ENCODE results near the gene ARHGAP15. TPM values are rescaled to one million over a fixed set of nuclear protein-coding genes. Genes with fewer than 3 reads are reported as not detected.

Gene ARHGAP15
- total RNA-seq, 1 experiment from 2014 or later, result 0.42 TPM

GRCh38 chr2:143297182-143297581, 168.0 kb downstream of the ARHGAP15 start:
- Histone ChIP-seq H3K9me3 (ENCODE audit: control insufficient read depth in 1 of 2, insufficient read depth in 1 of 2, low read depth in 1 of 2, low read length in 2 of 2) (no peaks in the 10 kb centered on the region), H2AFZ (ENCODE audit: low read depth, low read length, poor library complexity, severe bottlenecking) (no peak overlapping the region), H3K27ac (ENCODE audit: low read depth, low read length) (no peak overlapping the region), H3K79me2 (ENCODE audit: insufficient read depth, low read length) (no peaks in the 10 kb centered on the region), H4K20me1 (ENCODE audit: insufficient read depth) (no peaks in the 10 kb centered on the region), H3K4me1 (ENCODE audit: control insufficient read depth in 1 of 2, insufficient read depth in 2 of 2, low read length in 2 of 2) (no peaks in the 10 kb centered on the region), H3K9me2 (ENCODE audit: insufficient read depth) (no peaks in the 10 kb centered on the region), H3K9ac (ENCODE audit: low read length) (no peak overlapping the region), H3K4me2 (ENCODE audit: low read length) (no peak overlapping the region), H3K4me3 (replicated peaks in 1 of 2; ENCODE audit: low read depth in 1 of 2, low read length in 2 of 2) (no peak overlapping the region), H3K27me3 (ENCODE audit: insufficient read depth, low read length) (peaks cover 19% of the 10 kb centered on the region; the same call in 1 of the 2 replicates), H3K36me3 (ENCODE audit: control insufficient read depth in 1 of 2, insufficient read depth in 2 of 2, low read length in 2 of 2) (no peaks in the 10 kb centered on the region)
- ChIA-PET POLR2A (no interaction called here), RAD21 (ENCODE audit: low non-redundant PET in 1 of 2, low total read pairs in 2 of 2, uncharacterized antibody in 2 of 2, unreplicated experiment in 2 of 2) (no interaction called here), CTCF (interaction anchor here (0.7 kb wide), 1 partner anchor 13 kb away, joined by 4 read pairs; no protein-coding TSS in a partner anchor)
- DNase-seq (ENCODE audit: low read depth, low spot score), result no peak
- no peak for TF ChIP-seq YY1 (IDR thresholded peaks at IDR 0.05; ENCODE audit: extremely low read depth, insufficient replicate concordance, low read depth, low read length)
- no peak for TF ChIP-seq REST (IDR thresholded peaks at IDR 0.05; ENCODE audit: low read depth)
- no peak for TF ChIP-seq ZFX (IDR thresholded peaks at IDR 0.05)
- TF ChIP-seq ATF3 (IDR thresholded peaks at IDR 0.05), result no peak
- no peak for TF ChIP-seq EZH2 (IDR thresholded peaks at IDR 0.05)
- TF ChIP-seq POLR2AphosphoS5 (IDR thresholded peaks at IDR 0.05; ENCODE audit: low read depth, low read length), result no peak
- TF ChIP-seq RAD21 (IDR thresholded peaks at IDR 0.05; ENCODE audit: low read depth), result no peak
- TF ChIP-seq CEBPB (IDR thresholded peaks at IDR 0.05; ENCODE audit: low read depth), result no peak
- no peak for TF ChIP-seq EGR1 (IDR thresholded peaks at IDR 0.05; ENCODE audit: low read depth)
- TF ChIP-seq TCF7L2 (IDR thresholded peaks at IDR 0.05; ENCODE audit: borderline replicate concordance, extremely low read depth, insufficient read depth, insufficient read length), result no peak
- TF ChIP-seq ZNF274 (IDR thresholded peaks at IDR 0.05; ENCODE audit: low read depth, low read length), result no peak
- no peak for TF ChIP-seq SRF (IDR thresholded peaks at IDR 0.05; ENCODE audit: low read depth)
- no peak for TF ChIP-seq FOSL1 (IDR thresholded peaks at IDR 0.05; ENCODE audit: low read depth)
- TF ChIP-seq POLR2A (IDR thresholded peaks at IDR 0.05; ENCODE audit: borderline replicate concordance, extremely low read depth, insufficient read depth, insufficient read length), result no peak
- TF ChIP-seq ELF1 (IDR thresholded peaks at IDR 0.05; ENCODE audit: borderline replicate concordance, low read depth), result no peak
- no peak for TF ChIP-seq EZH2phosphoT487 (IDR thresholded peaks at IDR 0.05; ENCODE audit: borderline replicate concordance)
- no peak for TF ChIP-seq MAX (IDR thresholded peaks at IDR 0.05)
- TF ChIP-seq JUND (IDR thresholded peaks at IDR 0.05), result no peak
- no TSS peak for BruUV-seq (replicated peaks)
- ATAC-seq, result no peak
- intact Hi-C loops (cut with micrococcal nuclease), result no loop called here
